ENCODE data around the gene FRMD1.

Gene FRMD1

GRCh38 chr6:168078943-168079405, at the start of gene FRMD1:
Gene FRMD1, minus strand, starts transcription at chr6:168079212. Its CDS starts 118 bp downstream, at chr6:168079094.
- DNase-seq = no peak

GRCh38 chr6:168128006-168128630, 49.1 kb upstream of the FRMD1 start:
- DNase-seq = no peak

DNA sequence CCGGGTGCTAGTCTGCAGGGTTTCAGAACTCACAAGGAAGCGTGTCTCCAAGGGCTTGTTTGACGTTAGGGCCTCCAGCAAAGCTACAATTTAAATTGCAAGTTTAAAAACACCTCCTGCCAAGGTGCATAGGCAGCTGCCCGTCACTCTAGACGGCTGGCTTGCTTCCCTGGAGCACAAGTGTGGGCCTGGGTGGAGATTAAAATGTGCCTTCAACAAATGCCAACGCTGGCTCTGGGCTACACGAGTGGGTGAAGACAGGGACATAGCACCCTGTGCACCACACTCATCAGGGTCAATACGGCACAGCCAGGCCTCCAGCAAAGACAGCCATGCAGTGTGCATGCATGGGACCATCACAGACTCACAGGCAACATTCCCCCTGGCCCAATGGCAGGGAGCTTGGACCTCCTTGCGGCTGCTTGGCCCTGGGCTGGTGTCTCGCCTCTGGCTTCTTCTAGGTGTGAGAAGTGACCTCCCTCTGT, 48.4 kb upstream of the FRMD1 start:
- DNase-seq = no peak

DNA sequence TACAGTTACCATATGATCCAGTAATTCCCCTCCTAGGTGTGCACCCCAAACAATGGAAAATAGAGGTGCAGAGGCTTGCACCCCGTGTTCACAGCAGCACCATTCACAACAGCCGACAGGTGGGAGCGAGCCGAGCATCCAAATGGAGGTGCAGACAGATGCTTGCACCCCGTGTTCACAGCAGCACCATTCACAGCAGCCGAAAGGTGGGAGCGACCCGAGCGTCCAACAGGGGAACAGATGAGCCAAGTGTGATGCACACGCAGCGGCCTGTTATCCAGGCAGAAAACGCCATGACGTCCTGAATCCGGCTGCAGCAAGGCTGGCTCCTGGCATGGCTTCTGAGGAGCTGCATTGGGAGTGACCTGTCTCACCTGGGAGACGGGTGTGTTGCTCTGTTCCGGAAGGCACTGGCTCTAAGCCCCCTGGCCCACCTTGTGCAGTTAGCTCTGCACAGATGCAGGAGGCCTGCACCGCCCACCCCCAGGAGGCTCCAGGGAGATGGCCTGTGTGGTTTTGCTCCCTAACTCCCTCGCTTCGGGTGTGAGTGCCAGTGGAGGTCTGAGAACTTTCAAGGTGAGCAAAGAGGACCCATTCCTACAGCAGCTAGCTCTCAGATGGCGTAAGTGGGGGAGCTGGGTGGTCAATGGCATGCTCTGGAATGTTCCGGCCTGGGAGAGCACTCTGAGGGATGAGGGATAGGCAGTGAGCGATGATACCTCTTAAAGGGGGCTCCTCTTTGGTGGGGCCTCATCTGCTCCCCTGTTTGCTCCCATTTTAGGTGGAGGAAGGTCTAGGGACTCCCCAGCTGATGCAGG, 47.8 kb upstream of the FRMD1 start:
- DNase-seq = no peak

GRCh38 chr6:168125429-168126001, 46.5 kb upstream of the FRMD1 start:
- DNase-seq = no peak

GRCh38 chr6:168124921-168125320, 45.9 kb upstream of the FRMD1 start:
- no peak for DNase-seq

DNA sequence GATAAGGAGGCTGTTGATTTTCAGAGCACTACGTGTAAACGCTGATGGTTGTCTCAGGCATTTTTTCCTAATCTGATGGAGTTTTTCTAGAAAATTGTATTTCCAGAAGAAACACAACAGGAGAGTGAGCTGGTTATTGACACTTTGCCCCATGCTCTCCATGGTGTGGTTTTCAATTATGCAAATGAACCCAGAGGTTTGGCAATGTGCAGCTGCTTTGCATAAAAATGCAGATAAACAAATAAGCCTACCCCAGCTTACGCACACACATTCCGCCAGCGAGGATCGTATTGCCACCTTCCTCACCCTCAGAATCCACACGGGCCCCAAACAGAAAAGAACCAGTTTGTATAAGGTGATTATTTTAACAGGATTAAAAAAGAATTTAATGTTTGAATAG, 45.1 kb upstream of the FRMD1 start:
- no peak for DNase-seq

GRCh38 chr6:168123165-168123911, 44.3 kb upstream of the FRMD1 start:
- no peak for DNase-seq

DNA sequence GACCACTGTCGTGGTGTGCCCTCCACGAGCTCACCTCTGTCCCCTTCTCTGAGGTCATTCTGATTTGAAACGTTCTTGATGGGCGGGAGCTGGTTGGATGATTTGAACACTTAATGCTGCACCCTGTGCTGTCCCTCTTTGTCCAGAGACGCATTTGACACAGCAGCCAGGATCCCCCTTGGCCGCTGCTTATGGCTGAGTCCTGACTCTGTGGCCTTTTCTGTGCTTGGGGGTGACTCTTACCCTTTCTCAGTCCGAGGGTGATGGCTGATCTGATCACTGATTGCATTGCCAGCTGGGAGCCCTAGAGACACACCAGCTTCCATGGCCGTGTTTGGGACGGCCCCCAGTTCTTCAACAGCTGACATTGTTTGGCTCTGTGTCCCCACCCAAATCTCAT, 43.5 kb upstream of the FRMD1 start:
- no peak for DNase-seq

DNA sequence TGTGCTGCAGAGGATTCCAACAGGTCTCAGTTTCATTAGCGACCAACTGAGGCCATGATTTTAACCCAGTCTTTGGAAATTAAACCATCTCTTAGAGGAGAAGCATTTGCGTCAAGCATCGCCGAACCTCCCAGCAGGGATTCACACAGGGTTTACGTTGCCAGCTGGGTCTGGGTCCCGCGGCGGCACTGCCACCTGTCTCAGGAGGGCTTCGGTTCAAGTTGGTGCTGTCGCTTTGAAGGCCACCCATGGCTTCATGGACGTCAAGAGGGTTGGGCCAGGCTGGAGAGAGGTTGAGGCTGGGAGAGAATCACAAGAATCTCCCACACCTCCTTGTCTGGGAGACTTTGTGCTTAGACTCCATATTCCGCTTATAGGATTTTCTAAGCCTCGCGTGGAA, 43.0 kb upstream of the FRMD1 start:
- no peak for DNase-seq

DNA sequence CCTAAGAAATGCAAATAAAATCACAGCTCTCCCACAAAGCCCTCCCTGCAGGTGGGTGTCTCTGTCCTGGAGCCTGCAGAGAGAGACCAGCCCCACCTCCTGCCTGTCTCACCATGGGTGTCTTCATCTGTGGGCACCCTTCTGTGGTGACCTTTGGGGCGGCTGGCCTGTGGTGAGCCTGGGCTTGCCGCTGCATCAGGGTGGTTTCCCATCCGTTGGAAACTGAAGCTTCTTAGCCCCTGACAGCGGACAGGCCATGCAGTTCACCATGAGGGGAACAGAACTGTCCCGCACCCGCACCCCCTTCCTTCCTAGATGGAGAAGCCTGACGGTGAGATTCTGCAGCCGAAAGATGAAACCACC, 42.3 kb upstream of the FRMD1 start:
- DNase-seq = no peak

DNA sequence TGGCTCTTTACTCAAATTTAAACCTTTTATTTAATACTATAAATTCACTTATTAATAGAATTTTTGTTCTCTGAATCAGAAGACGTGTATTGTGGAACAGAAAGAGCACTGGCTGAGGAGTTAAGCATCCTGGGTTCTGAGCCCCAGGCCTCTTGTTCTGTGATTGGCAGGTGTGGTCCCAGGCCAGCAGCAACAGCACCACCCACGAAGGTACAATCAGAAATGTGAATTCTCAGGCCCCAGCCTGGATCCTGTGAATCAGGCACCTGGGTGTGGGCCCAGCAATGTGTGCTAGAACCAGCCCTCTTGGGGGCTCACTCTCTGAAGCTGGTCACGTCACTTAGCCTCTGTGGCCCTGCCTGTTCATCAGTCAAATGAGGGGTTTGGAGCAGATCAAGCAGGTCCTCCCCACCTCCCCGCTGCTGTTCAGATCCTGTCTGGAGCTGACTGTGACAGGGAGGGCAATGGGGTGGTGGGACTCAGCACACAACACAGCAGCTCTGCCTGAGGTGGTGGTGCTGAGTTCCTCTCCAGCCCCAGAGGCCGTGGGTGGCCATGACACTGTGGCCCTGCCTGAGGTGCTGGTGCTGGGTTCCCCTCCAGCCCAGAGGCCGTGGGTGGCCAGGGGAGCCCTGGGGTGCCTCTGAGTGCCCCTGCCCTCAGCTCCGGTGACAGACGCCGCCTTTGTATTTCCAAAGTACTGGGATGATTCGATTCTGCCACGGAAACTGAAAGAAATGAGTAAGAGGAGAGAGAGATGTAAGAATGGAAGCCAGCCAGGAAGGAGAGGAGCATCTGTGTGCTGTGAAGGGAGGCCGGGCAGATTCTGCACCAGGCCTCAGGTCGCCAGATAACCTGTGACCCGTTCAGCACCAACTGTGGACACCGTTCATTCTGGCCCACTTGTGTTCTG, 41.6 kb upstream of the FRMD1 start:
- DNase-seq = no peak

DNA sequence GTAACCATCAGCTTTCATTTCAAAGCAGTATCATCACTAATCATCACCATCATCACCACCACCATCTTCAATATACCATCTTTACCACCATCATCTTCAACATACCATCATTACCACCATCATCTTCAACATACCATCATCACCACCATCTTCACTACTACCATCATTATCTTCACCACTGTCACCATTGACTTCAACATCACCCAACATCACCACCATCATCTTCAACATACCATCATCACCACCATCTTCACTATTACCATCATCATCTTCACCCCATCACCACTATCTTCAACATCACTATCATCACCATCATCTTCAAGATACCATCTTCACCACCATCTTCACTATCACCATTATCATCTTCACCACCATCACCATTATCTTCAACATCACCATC, 40.5 kb upstream of the FRMD1 start:
- DNase-seq = no peak

DNA sequence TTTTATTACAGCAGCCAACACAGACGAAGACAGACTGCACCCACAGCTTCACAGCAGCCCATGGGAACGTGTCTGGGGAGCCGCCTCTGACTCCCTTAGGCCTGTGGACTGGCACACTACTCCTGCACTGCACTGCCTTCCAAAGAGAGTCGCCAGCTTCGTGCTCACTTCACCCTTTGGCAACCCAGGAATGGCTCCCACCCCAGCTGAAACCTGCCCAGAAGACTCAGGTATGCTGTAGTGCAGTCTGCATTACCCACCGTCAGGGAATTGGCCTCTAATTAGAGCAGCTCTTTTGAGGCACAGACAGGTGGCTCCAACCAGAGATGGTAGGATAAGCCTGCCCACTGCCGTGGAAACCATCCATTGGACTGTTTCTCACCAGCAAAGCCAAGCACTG, 39.9 kb upstream of the FRMD1 start:
- DNase-seq = no peak

- no peak for DNase-seq
Observed at GRCh38 chr6:168117942-168118341, 38.9 kb upstream of the FRMD1 start.

DNA sequence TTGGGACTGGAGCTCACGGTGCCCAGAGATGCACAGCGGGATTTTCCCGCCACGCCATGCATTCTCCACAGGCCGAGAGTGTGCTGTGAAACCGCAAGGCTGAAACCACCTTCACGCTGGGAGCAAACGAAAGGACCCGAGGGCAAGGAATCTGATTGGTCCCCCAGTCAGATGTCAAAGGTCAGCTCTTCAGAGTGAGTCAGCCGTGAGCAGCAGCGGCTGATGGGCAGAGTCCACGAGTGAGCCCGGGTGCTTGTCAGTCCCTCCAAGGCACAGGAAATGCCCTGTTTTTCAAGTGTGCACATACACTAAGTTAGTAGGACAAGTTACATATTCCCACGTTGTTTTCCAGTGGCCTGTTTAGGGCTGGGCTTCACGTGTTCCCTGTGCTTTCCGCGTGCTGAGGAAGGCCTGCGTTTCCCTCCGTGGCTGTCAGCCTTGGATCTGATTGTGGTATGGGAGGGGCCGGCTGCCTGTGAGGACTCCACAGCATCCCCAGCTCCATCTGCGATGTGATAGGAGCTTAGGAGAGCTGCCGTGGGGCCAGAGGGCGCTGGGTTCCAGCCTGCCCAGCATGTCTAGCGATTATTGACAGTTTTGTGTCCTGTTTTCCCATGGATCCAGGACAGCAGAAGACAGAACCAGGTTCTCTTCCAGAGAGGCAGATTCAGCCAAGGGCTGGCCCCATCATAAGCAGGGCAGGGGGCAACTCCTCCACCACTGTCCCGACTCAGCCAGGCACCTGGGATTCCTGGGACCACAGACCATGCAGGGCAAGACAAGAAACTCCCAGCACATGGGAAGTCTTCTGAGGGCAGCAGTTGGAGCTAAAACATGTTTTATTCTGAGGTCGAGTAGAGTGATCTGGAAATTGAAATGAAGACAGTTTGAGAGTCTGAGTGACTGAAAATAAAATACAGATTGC, 38.2 kb upstream of the FRMD1 start:
- no peak for DNase-seq

- no peak for DNase-seq
Observed at GRCh38 chr6:168116438-168116974, 37.5 kb upstream of the FRMD1 start.

- DNase-seq = no peak
Observed at GRCh38 chr6:168115748-168116437, 36.9 kb upstream of the FRMD1 start.

- DNase-seq = no peak
Observed at GRCh38 chr6:168113226-168113625, 34.2 kb upstream of the FRMD1 start.

DNA sequence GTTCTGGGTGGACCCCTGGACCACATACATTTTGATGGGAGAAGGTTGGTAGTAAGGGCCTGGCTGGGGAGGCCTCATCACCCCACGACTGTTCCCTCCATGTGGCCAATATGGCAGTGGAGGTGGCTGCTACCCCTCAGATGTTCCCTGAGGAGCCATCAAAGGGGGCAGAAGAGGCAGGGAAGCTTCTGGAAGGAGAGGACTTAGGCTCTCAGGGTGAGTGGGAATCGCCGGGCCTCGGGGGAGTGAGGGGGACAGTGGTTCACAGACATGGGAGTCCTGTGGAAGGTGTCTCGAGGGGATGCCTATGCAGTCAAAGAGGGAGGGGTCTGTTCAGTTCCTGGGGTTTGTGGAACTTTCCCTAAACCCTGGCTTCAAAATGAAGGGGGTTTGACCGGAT, 32.9 kb upstream of the FRMD1 start:
- DNase-seq = no peak

Measured in NK-92 treated with Interleukin-12 subunit alpha and Interleukin-12 subunit beta, amount 100 ng/mL, for 24 hours (cell line).